Stimulated activated naive B cell treated with anti-CD40 and anti-IgM and Interleukin-4, amounts not matched to agents 10 μg/mL and 1 μg/mL and 100 μg/mL, for 72 hours (primary cell): ENCODE data around the gene LYL1.

Experiments used
- ATAC-seq, 2 donors: fragments of 150-1000 bp; cut with Tn5 transposase; replicated peaks; 2 replicates each; pipeline ENCODE4 v1.10.0; 2021; ENCODE audit warnings: moderate library complexity in 1 of 2
- DNase-seq: peaks from one replicate; pipeline ENCODE4 v3.0.0; 2021
- H3K27ac Mint-ChIP-seq: one replicate; pipeline ENCODE4 v1.8.0; 2022; ENCODE audit warnings: mild to moderate bottlenecking, mixed read lengths
- H3K27me3 Mint-ChIP-seq, 2 donors: one replicate each; pipeline ENCODE4 v1.8.0; 2022; ENCODE audit warnings: mixed read lengths in 2 of 2
- H3K36me3 Mint-ChIP-seq, 2 donors: one replicate each; pipeline ENCODE4 v1.8.0; 2022; ENCODE audit warnings: mixed read lengths in 2 of 2, mild to moderate bottlenecking in 1 of 2
- H3K4me1 Mint-ChIP-seq, 2 donors: one replicate each; pipeline ENCODE4 v1.8.0; 2022; ENCODE audit warnings: mixed read lengths in 2 of 2, mild to moderate bottlenecking in 1 of 2
- H3K4me3 Mint-ChIP-seq, 2 donors: one replicate each; pipeline ENCODE4 v1.8.0; 2022; ENCODE audit warnings: mild to moderate bottlenecking in 2 of 2, mixed read lengths in 2 of 2, moderate library complexity in 1 of 2
- H3K9me3 Mint-ChIP-seq, 2 donors: one replicate each; pipeline ENCODE4 v1.8.0; 2022; ENCODE audit warnings: mixed read lengths in 2 of 2, mild to moderate bottlenecking in 1 of 2

Gene LYL1

GRCh38 chr19:13087795-13088537 lies 14.7 kb downstream of the LYL1 start:
- Mint-ChIP-seq H3K9me3 (no peaks in the 10 kb centered on the region), H3K36me3 (no peaks in the 10 kb centered on the region), H3K27me3 (no peaks in the 10 kb centered on the region), H3K27ac (no peak overlapping the region), H3K4me1 (peaks cover 0 to 2% of the 10 kb centered on the region in 2 donors), H3K4me3 (no peak overlapping the region)
- ATAC-seq: no peak
- DNase-seq: no peak

GRCh38 chr19:13087295-13087694 lies 15.4 kb downstream of the LYL1 start:
- H3K4me1 Mint-ChIP-seq: peaks cover 0 to 2% of the 10 kb centered on the region in 2 donors
- H3K4me3 Mint-ChIP-seq: no peak overlapping the region
- ATAC-seq: no peak
- H3K9me3 Mint-ChIP-seq: no peaks in the 10 kb centered on the region
- no peaks in the 10 kb centered on the region for H3K27me3 Mint-ChIP-seq
- DNase-seq: no peak
- H3K36me3 Mint-ChIP-seq: no peaks in the 10 kb centered on the region
- H3K27ac Mint-ChIP-seq: no peak overlapping the region

GRCh38 chr19:13086341-13086740 lies 16.3 kb downstream of the LYL1 start:
- Mint-ChIP-seq H3K9me3 (no peaks in the 10 kb centered on the region), H3K4me1 (peaks cover 0 to 2% of the 10 kb centered on the region in 2 donors), H3K27ac (no peak overlapping the region), H3K27me3 (no peaks in the 10 kb centered on the region), H3K4me3 (no peak overlapping the region), H3K36me3 (peaks cover 0 to 3% of the 10 kb centered on the region in 2 donors)
- ATAC-seq: no peak
- DNase-seq: no peak

DNA sequence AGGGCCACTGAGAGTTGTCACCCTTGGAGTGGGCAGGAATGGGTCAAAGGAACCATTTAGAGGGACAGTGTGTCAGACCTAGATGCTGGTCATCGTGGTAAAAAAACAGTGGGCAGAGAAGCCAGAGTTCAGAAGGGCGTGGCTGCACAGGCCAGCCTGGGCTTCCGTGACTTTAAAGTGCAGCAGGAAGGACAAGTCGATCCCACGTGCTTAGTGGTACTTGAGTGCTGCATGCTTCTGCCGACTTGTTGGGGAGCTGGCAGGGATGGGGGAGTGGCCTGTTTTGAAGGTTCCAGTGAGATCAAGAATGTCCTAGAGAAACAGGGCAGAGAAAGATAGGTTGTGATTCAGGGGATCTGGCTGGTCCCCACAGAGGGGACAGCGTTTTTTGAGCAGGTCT lies 17.0 kb downstream of the LYL1 start:
- Mint-ChIP-seq H3K27me3 (no peaks in the 10 kb centered on the region), H3K36me3 (peaks cover 0 to 3% of the 10 kb centered on the region in 2 donors), H3K4me1 (peaks cover 0 to 2% of the 10 kb centered on the region in 2 donors), H3K9me3 (no peaks in the 10 kb centered on the region), H3K27ac (no peak overlapping the region), H3K4me3 (no peak overlapping the region)
- no peak for DNase-seq
- no peak for ATAC-seq

- Mint-ChIP-seq H3K4me3 (no peak overlapping the region), H3K27ac (no peak overlapping the region), H3K9me3 (no peaks in the 10 kb centered on the region), H3K27me3 (no peaks in the 10 kb centered on the region), H3K4me1 (no peaks in the 10 kb centered on the region), H3K36me3 (peaks cover 0 to 3% of the 10 kb centered on the region in 2 donors)
- no peak for ATAC-seq
- no peak for DNase-seq
Measured at GRCh38 chr19:13083627-13084026, 19.0 kb downstream of the LYL1 start.

GRCh38 chr19:13083008-13083404 lies 19.7 kb downstream of the LYL1 start:
- no peaks in the 10 kb centered on the region for H3K4me1 Mint-ChIP-seq
- ATAC-seq: no peak
- H3K36me3 Mint-ChIP-seq: peaks cover 0 to 3% of the 10 kb centered on the region in 2 donors
- no peak for DNase-seq
- no peak overlapping the region for H3K27ac Mint-ChIP-seq
- no peaks in the 10 kb centered on the region for H3K9me3 Mint-ChIP-seq
- H3K27me3 Mint-ChIP-seq: no peaks in the 10 kb centered on the region
- H3K4me3 Mint-ChIP-seq: no peak overlapping the region

DNA sequence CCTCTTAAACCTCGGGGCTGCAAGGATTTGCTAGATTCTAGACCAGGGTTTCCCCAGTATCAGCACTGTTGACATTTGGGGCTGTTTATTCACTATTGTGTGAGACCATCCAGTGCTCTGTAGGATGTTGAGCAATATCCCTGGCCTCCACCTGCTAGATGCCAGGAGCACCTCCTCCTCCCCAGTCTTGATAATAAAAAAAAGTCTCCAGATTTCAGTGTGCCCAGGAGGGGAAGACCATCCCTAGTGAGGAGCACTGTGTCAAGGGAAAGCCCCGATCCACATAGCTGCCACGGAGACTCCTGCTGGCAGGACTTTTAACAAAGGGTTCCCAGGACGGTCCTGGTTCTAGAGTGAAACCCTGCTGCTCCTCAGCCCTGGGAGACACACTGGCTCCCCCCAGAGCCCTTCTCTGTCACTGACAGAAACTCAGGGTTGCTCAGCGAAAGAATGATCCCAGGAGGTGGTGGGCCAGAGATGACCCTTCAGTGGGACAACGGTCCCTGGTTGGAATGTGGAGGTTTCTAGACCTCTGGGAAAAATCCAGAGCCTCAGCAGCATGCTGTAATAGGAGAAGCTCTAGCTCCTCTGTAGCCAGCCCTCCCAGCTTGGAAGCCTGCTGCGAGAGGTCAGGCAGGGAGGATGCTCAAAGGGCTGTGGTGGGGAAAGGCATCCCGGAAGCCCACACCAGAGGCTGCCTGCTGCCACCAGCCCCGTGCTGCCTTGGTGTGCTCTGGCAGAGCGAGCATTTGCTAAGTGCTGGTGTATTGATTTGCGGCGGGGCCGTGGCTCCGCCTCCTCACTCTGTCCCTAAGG lies 20.3 kb downstream of the LYL1 start:
- H3K36me3 Mint-ChIP-seq: peaks cover 0 to 3% of the 10 kb centered on the region in 2 donors
- ATAC-seq (no peak), DNase-seq (no peak)
- H3K27me3 Mint-ChIP-seq: peaks cover 0 to 3% of the 10 kb centered on the region in 2 donors
- no peak overlapping the region for H3K4me3 Mint-ChIP-seq
- peaks cover 0 to 1% of the 10 kb centered on the region in 2 donors for H3K4me1 Mint-ChIP-seq
- no peak overlapping the region for H3K27ac Mint-ChIP-seq
- H3K9me3 Mint-ChIP-seq: no peaks in the 10 kb centered on the region

DNA sequence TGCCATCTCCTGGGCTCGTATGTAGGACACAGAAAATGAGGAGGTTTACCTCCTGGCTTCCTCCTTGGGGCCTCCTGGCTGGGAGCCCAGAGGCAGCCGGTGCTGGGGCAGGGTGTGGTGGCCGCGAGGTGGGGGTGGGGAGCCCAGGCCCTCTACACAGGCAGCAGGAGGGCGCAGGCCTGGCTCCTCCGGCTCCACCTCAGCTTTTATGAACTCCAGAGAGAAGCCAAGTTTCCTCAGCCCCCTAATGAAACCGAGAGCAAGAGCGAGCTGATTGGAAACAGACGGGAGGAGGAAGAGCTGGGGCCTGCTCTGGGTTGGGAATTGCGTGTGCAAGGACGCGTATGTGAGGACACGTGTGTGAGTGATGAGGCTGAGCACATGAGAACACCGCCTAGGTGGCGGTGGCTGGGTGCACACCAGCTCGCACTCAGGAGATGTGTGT lies 23.1 kb downstream of the LYL1 start:
- H3K4me1 Mint-ChIP-seq: peaks cover 0 to 6% of the 10 kb centered on the region in 2 donors
- H3K4me3 Mint-ChIP-seq: no peak overlapping the region
- DNase-seq (no peak), ATAC-seq (no peak)
- peaks cover 0 to 11% of the 10 kb centered on the region in 2 donors for H3K27me3 Mint-ChIP-seq
- H3K9me3 Mint-ChIP-seq: no peaks in the 10 kb centered on the region
- peaks cover 0 to 3% of the 10 kb centered on the region in 2 donors for H3K36me3 Mint-ChIP-seq
- H3K27ac Mint-ChIP-seq: no peak overlapping the region

DNA sequence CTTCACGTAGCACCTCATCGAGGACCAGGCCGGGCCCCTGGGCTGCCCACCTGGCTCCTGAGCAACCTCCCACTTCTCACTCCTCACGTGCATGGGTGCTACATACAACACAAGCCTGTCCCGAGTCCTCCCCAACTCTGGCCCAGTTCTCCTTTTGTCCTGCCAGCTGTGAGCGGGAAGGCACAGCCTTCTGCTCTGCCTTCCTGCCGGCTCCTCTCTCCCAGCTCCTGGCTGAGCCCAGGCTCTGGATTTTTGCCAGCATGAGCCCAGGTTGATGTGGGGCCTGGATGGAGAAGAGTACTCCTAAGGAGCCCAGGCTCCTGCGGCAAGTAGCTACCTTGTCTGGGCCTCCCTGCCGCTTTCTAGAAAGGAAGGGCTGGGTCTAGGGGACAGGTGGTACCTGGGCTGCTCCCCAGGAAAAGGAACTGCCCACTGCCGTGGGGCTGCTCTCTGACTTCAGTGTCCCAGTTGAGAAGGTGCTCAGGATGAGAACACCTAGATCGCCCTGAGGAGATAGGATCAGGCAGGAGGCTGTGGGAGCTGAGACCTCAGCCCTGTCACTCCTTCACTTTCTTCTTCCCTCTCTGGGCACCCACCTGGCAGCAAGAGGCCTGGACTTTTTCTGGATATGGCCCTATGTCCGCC lies 23.6 kb downstream of the LYL1 start:
- H3K4me1 Mint-ChIP-seq: peaks cover 0 to 6% of the 10 kb centered on the region in 2 donors
- H3K36me3 Mint-ChIP-seq: peaks cover 3 to 4% of the 10 kb centered on the region in 2 donors
- H3K9me3 Mint-ChIP-seq: no peaks in the 10 kb centered on the region
- H3K27ac Mint-ChIP-seq: peak overlapping the region; percentile 20
- peaks cover 1 to 11% of the 10 kb centered on the region in 2 donors for H3K27me3 Mint-ChIP-seq
- DNase-seq (no peak), ATAC-seq (no peak)
- H3K4me3 Mint-ChIP-seq: no peak overlapping the region

GRCh38 chr19:13078381-13078780 lies 24.3 kb downstream of the LYL1 start:
- peaks cover 0 to 6% of the 10 kb centered on the region in 2 donors for H3K4me1 Mint-ChIP-seq
- peaks cover 3 to 11% of the 10 kb centered on the region in 2 donors for H3K27me3 Mint-ChIP-seq
- ATAC-seq: no peak
- no peak overlapping the region for H3K27ac Mint-ChIP-seq
- no peak for DNase-seq
- H3K9me3 Mint-ChIP-seq: no peaks in the 10 kb centered on the region
- peaks cover 4 to 5% of the 10 kb centered on the region in 2 donors for H3K36me3 Mint-ChIP-seq
- H3K4me3 Mint-ChIP-seq: no peak overlapping the region

GRCh38 chr19:13077240-13077639 lies 25.4 kb downstream of the LYL1 start:
- Mint-ChIP-seq H3K4me1 (peaks cover 0 to 6% of the 10 kb centered on the region in 2 donors), H3K27me3 (peaks cover 3 to 11% of the 10 kb centered on the region in 2 donors), H3K36me3 (peaks cover 4 to 5% of the 10 kb centered on the region in 2 donors), H3K9me3 (no peaks in the 10 kb centered on the region), H3K27ac (peak overlapping the region; percentile 20), H3K4me3 (no peak overlapping the region)
- no peak for ATAC-seq
- no peak for DNase-seq

GRCh38 chr19:13076787-13077186 lies 25.9 kb downstream of the LYL1 start:
- H3K9me3 Mint-ChIP-seq: no peaks in the 10 kb centered on the region
- peaks cover 3 to 11% of the 10 kb centered on the region in 2 donors for H3K27me3 Mint-ChIP-seq
- H3K4me3 Mint-ChIP-seq: no peak overlapping the region
- no peak overlapping the region for H3K27ac Mint-ChIP-seq
- H3K36me3 Mint-ChIP-seq: peaks cover 4 to 5% of the 10 kb centered on the region in 2 donors
- DNase-seq (no peak), ATAC-seq (no peak)
- H3K4me1 Mint-ChIP-seq: peaks cover 0 to 6% of the 10 kb centered on the region in 2 donors

- Mint-ChIP-seq H3K27ac (no peak overlapping the region), H3K9me3 (no peaks in the 10 kb centered on the region), H3K4me3 (no peak overlapping the region), H3K4me1 (peaks cover 0 to 6% of the 10 kb centered on the region in 2 donors), H3K36me3 (peaks cover 2 to 5% of the 10 kb centered on the region in 2 donors), H3K27me3 (peaks cover 3 to 11% of the 10 kb centered on the region in 2 donors)
- ATAC-seq (no peak), DNase-seq (no peak)
Measured at GRCh38 chr19:13076320-13076719, 26.3 kb downstream of the LYL1 start.

- Mint-ChIP-seq H3K36me3 (peaks cover 2 to 5% of the 10 kb centered on the region in 2 donors), H3K4me1 (peaks cover 0 to 6% of the 10 kb centered on the region in 2 donors), H3K9me3 (no peaks in the 10 kb centered on the region), H3K4me3 (no peak overlapping the region), H3K27ac (no peak overlapping the region), H3K27me3 (peaks cover 4 to 17% of the 10 kb centered on the region in 2 donors)
- ATAC-seq (no peak), DNase-seq (no peak)
Measured at GRCh38 chr19:13074378-13074777, 28.3 kb downstream of the LYL1 start.
